A549 (cell line): Measurements from ENCODE around the gene TXNL4A. TPM values are rescaled to one million over a fixed set of nuclear protein-coding genes. Genes with fewer than 3 reads are reported as not detected.

Experiments
- ATAC-seq, 2 experiments: fragments of 200-7000 bp in 1 of 2; fragments of >200 bp in 1 of 2; cut with Nextera tagmentation in 1 of 2; cut with Tn5 transposase in 1 of 2; 3 replicates each; pipeline versions ENCODE4 v1.8.0 to v1.9.1; 2018 to 2020; ENCODE audit warnings: mild to moderate bottlenecking in 1 of 2, moderate library complexity in 1 of 2
- CTCF ChIA-PET: fragments of 300-600 bp; sonication (Branson Sonifier 250); formaldehyde crosslinking; extraction: SDS; loops from one replicate; lab custom pipeline; 2021; ENCODE audit warnings: antibody characterized with exemption, inconsistent platforms; lab: Yijun Ruan, JAX
- POLR2A ChIA-PET: fragments of 350-600 bp; formaldehyde crosslinking; extraction: SDS; loops from one replicate; lab custom pipeline; 2021; ENCODE audit warnings: antibody characterized with exemption, inconsistent platforms; lab: Yijun Ruan, JAX
- DNase-seq, 2 experiments: peaks; one replicate each; pipeline versions ENCODE4 v3.0.0 to v3.0.0-alpha.2; 2011 to 2016; ENCODE audit warnings: low read depth in 1 of 2, low spot score in 1 of 2
- FAIRE-seq: peaks from 2 replicates; lab custom pipeline; 2011; peaks lifted over from hg19 to GRCh38; lab: Jason Lieb, UNC
- H3K27ac ChIP-seq, 2 experiments: fragments of >200 bp; sonication (Bioruptor Twin); formaldehyde crosslinking; 3 replicates each; pipeline ENCODE4 v1.5.1; 2016 to 2017
- H3K4me1 ChIP-seq: fragments of >200 bp; sonication (Bioruptor Twin); formaldehyde crosslinking; 3 replicates; pipeline ENCODE4 v1.6.1; 2016
- H3K4me2 ChIP-seq: fragments of >200 bp; sonication (Bioruptor Twin); formaldehyde crosslinking; 3 replicates; pipeline ENCODE4 v1.6.1; 2016
- H3K4me3 ChIP-seq: fragments of >200 bp; sonication (Bioruptor Twin); formaldehyde crosslinking; 3 replicates; pipeline ENCODE4 v1.5.1; 2016
- H3K9me3 ChIP-seq: fragments of >200 bp; sonication (Bioruptor Twin); formaldehyde crosslinking; 3 replicates; pipeline ENCODE4 v1.6.1; 2016
- BHLHE40 ChIP-seq: IDR thresholded peaks from 2 replicates; pipeline ENCODE4 v1.6.1; 2012; ENCODE audit warnings: low read depth, low read length, inconsistent platforms
- CBX2 ChIP-seq: fragments of 200-600 bp; sonication (generic); IDR thresholded peaks from 2 replicates; pipeline ENCODE4 v1.6.1; 2016; ENCODE audit warnings: low read depth, mild to moderate bottlenecking, borderline replicate concordance
- CHD2 ChIP-seq: fragments of 150-350 bp; IDR thresholded peaks from 2 replicates; pipeline ENCODE4 v1.6.1; 2014; ENCODE audit warnings: low read length; ENCODE audit not compliant: partially characterized antibody
- ELK1 ChIP-seq: fragments of 150-350 bp; IDR thresholded peaks from 2 replicates; pipeline ENCODE4 v1.6.1; 2014; ENCODE audit warnings: low read depth, mild to moderate bottlenecking, low read length
- FOSB ChIP-seq: fragments of 250-450 bp; sonication (Bioruptor Pico); IDR thresholded peaks from 2 replicates; pipeline ENCODE4 v1.5.0; 2020; ENCODE audit warnings: mild to moderate bottlenecking, moderate library complexity
- FOXS1 ChIP-seq: fragments of 250-450 bp; sonication (Bioruptor Pico); IDR thresholded peaks from 2 replicates; pipeline ENCODE4 v1.5.0; 2020; ENCODE audit warnings: mild to moderate bottlenecking, moderate library complexity
- HDAC2 ChIP-seq: fragments of 200-600 bp; sonication (generic); IDR thresholded peaks from 2 replicates; pipeline ENCODE4 v1.6.1; 2016
- HOXB5 ChIP-seq: fragments of 250-450 bp; sonication (Bioruptor Pico); IDR thresholded peaks from 2 replicates; pipeline ENCODE4 v1.5.0; 2020; ENCODE audit warnings: mild to moderate bottlenecking, moderate library complexity
- MAX ChIP-seq: IDR thresholded peaks from 2 replicates; pipeline ENCODE4 v1.6.1; 2012
- NFE2L2 ChIP-seq: fragments of 150-350 bp; conservative IDR thresholded peaks from 2 replicates; pipeline ENCODE4 v1.6.1; 2014; ENCODE audit warnings: low read length
- NPAS2 ChIP-seq: fragments of 250-450 bp; sonication (Bioruptor Pico); IDR thresholded peaks from 2 replicates; pipeline ENCODE4 v1.8.0; 2022; ENCODE audit warnings: mild to moderate bottlenecking, moderate library complexity, borderline replicate concordance
- NR3C1 ChIP-seq: fragments of >200 bp; sonication (Bioruptor Twin); formaldehyde crosslinking; IDR thresholded peaks from 3 replicates; pipeline ENCODE4 v1.6.1; 2017
- POLR2AphosphoS2 ChIP-seq: conservative IDR thresholded peaks from 2 replicates; pipeline ENCODE4 v1.6.1; 2012; ENCODE audit warnings: low read length, improper control_type of control experiment, inconsistent platforms
- RAD21 ChIP-seq, 2 experiments: fragments of >200 bp in 1 of 2; sonication (Bioruptor Twin) in 1 of 2; formaldehyde crosslinking in 1 of 2; IDR thresholded peaks in 1 of 2; conservative IDR thresholded peaks in 1 of 2; 2 replicates in 1 of 2; 3 replicates in 1 of 2; pipeline ENCODE4 v1.6.1; 2012 to 2018; ENCODE audit warnings: inconsistent platforms in 1 of 2
- REST ChIP-seq: fragments of 200-600 bp; sonication (generic); IDR thresholded peaks from 2 replicates; pipeline ENCODE4 v1.6.1; 2016; ENCODE audit warnings: antibody characterized with exemption, mild to moderate bottlenecking, moderate library complexity
- SMC3 ChIP-seq: fragments of >200 bp; sonication (Bioruptor Twin); formaldehyde crosslinking; IDR thresholded peaks from 3 replicates; pipeline ENCODE4 v1.6.1; 2018; ENCODE audit warnings: inconsistent platforms
- TFCP2L1 ChIP-seq: fragments of 250-450 bp; sonication (Bioruptor Pico); IDR thresholded peaks from 2 replicates; pipeline ENCODE4 v1.5.0; 2021; ENCODE audit warnings: mild to moderate bottlenecking
- USF2 ChIP-seq: fragments of 450-650 bp; IDR thresholded peaks from 2 replicates; pipeline ENCODE4 v1.6.1; 2014; ENCODE audit warnings: antibody characterized with exemption
- WGBS: methylation state at CpG from one replicate; pipeline ENCODE4 v1.1.6; 2017; ENCODE audit errors: missing lambda C conversion rate; 5-methylcytosine and 5-hydroxymethylcytosine counted together
- polyA plus RNA-seq, 4 experiments: library from polyadenylated mRNA; depleted of rRNA in 3 of 4; stranded (reverse); fragments of >200 nt; fragmentation: RNase III in 1 of 4; extraction: RNeasy Plus Mini Kit Qiagen cat#74134 plus additional on column Dnase treatment in 1 of 4; gene quantifications; 2 replicates in 3 of 4; 3 replicates in 1 of 4; pipeline ENCODE4 v1.2.3, GENCODE V29; 2011 to 2017
- TF ChIP-seq, protein P1 (sequence below): fragments of >200 bp; sonication (Bioruptor Twin); formaldehyde crosslinking; IDR thresholded peaks from 3 replicates; pipeline ENCODE4 v1.5.1; 2016
- TF ChIP-seq, protein P2 (sequence below): fragments of >200 bp; sonication (Bioruptor Twin); formaldehyde crosslinking; IDR thresholded peaks from 2 replicates; pipeline ENCODE4 v1.6.1; 2016
- TF ChIP-seq, protein P3 (sequence below): fragments of >200 bp; sonication (Bioruptor Twin); formaldehyde crosslinking; IDR thresholded peaks from 3 replicates; pipeline ENCODE4 v1.6.1; 2016

TXNL4A gene
- polyA plus RNA-seq, 2 of the 4 experiments (the other 2 are of a cell fraction): 99.6 to 139 TPM

GRCh38 chr18:79982736-79983135, 5.6 kb downstream of the TXNL4A start:
- TF ChIP-seq NR3C1: no peak
- TF ChIP-seq BHLHE40: no peak
- TF ChIP-seq MAX: no peak
- TF ChIP-seq FOXS1 (CRISPR knock-in tag): no peak
- TF ChIP-seq CBX2: no peak
- TF ChIP-seq, protein P1, sequence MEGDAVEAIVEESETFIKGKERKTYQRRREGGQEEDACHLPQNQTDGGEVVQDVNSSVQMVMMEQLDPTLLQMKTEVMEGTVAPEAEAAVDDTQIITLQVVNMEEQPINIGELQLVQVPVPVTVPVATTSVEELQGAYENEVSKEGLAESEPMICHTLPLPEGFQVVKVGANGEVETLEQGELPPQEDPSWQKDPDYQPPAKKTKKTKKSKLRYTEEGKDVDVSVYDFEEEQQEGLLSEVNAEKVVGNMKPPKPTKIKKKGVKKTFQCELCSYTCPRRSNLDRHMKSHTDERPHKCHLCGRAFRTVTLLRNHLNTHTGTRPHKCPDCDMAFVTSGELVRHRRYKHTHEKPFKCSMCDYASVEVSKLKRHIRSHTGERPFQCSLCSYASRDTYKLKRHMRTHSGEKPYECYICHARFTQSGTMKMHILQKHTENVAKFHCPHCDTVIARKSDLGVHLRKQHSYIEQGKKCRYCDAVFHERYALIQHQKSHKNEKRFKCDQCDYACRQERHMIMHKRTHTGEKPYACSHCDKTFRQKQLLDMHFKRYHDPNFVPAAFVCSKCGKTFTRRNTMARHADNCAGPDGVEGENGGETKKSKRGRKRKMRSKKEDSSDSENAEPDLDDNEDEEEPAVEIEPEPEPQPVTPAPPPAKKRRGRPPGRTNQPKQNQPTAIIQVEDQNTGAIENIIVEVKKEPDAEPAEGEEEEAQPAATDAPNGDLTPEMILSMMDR: no peak
- TF ChIP-seq TFCP2L1 (CRISPR knock-in tag): no peak
- TF ChIP-seq POLR2AphosphoS2: no peak
- no peak for TF ChIP-seq HDAC2
- no peak for TF ChIP-seq FOSB
- no peak for TF ChIP-seq NFE2L2
- TF ChIP-seq REST: no peak
- no peak for TF ChIP-seq CHD2
- FAIRE-seq (no peak), ATAC-seq (no peak; a peak in 1 of 6 replicates), DNase-seq (peak in 1 of 2 experiments; percentile 10)
- no peak overlapping the region for H3K4me3 ChIP-seq
- peaks cover 13% of the 10 kb centered on the region; the same call in 1 of the 3 replicates for H3K4me1 ChIP-seq
- H3K27ac ChIP-seq: no peak overlapping the region
- H3K9me3 ChIP-seq: no peaks in the 10 kb centered on the region
- POLR2A ChIA-PET: no interaction called here
- 92% methylated on average over 6 of the region's 6 CpGs for WGBS
- CTCF ChIA-PET: interaction anchor here (0.7 to 1.7 kb wide), 2 partner anchors 10 to 57 kb away, joined by 3 to 5 read pairs; no protein-coding TSS in a partner anchor
- no peak overlapping the region for H3K4me2 ChIP-seq

DNA sequence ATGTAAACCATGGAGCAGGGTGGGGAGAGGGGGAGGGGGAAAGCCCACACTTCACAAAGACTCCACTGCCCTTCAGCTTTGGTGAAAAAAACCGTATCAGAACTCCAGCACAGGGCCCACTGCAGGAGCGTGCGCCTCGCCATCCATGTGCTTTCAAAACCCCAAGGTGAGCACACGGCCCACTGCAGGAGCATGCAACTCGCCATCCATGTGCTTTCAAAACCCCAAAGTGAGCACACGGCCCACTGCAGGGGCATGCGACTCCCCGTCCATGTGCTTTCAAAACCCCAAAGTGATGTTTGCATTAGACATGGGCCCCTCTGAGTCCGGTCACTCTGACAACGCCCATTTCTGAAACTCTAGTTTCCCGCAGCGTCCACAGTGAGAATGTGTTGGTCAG, 7.8 kb downstream of the TXNL4A start:
- no peak for FAIRE-seq
- CTCF ChIA-PET: no interaction called here
- WGBS: 86% methylated on average over 13 of the region's 13 CpGs
- Histone ChIP-seq H3K27ac (no peak overlapping the region), H3K4me3 (no peak overlapping the region), H3K4me1 (0 out of 3 replicates have a peak, but pooled peaks cover 7% of the 10 kb centered on the region), H3K9me3 (no peaks in the 10 kb centered on the region), H3K4me2 (no peak overlapping the region)
- POLR2A ChIA-PET: no interaction called here
- no peak for TF ChIP-seq HDAC2
- TF ChIP-seq HOXB5 (CRISPR knock-in tag): no peak
- TF ChIP-seq SMC3: no peak
- no peak for TF ChIP-seq RAD21 (conservative IDR thresholded peaks at IDR 0.05 in 1 of 2, IDR thresholded peaks at IDR 0.05 in 1 of 2)
- TF ChIP-seq USF2: no peak
- no peak for TF ChIP-seq POLR2AphosphoS2
- no peak for ATAC-seq
- no peak for DNase-seq

GRCh38 chr18:79979843-79980242, 8.5 kb downstream of the TXNL4A start:
- H3K9me3 ChIP-seq: no peaks in the 10 kb centered on the region
- no peak overlapping the region for H3K4me3 ChIP-seq
- H3K27ac ChIP-seq: no peak overlapping the region
- ChIA-PET CTCF (no interaction called here), POLR2A (interaction anchor here (1.1 kb wide), 1 partner anchor 54 kb away, joined by 4 read pairs; the partner anchor contains the start of gene RBFA)
- H3K4me2 ChIP-seq: no peak overlapping the region
- ATAC-seq: no peak
- H3K4me1 ChIP-seq: 0 out of 3 replicates have a peak, but pooled peaks cover 7% of the 10 kb centered on the region
- WGBS: 98% methylated on average over 5 of the region's 5 CpGs
- no peak for DNase-seq
- FAIRE-seq: no peak
- TF ChIP-seq SMC3 (no peak), ELK1 (no peak), NPAS2 (CRISPR knock-in tag) (no peak)
- TF ChIP-seq, protein P1: no peak
- TF ChIP-seq, protein P2, sequence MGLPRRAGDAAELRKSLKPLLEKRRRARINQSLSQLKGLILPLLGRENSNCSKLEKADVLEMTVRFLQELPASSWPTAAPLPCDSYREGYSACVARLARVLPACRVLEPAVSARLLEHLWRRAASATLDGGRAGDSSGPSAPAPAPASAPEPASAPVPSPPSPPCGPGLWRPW: no peak
- TF ChIP-seq, protein P3, sequence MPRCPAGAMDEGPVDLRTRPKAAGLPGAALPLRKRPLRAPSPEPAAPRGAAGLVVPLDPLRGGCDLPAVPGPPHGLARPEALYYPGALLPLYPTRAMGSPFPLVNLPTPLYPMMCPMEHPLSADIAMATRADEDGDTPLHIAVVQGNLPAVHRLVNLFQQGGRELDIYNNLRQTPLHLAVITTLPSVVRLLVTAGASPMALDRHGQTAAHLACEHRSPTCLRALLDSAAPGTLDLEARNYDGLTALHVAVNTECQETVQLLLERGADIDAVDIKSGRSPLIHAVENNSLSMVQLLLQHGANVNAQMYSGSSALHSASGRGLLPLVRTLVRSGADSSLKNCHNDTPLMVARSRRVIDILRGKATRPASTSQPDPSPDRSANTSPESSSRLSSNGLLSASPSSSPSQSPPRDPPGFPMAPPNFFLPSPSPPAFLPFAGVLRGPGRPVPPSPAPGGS: no peak
